ENCODE results near the gene RASSF3.

The RASSF3 gene, protein sequence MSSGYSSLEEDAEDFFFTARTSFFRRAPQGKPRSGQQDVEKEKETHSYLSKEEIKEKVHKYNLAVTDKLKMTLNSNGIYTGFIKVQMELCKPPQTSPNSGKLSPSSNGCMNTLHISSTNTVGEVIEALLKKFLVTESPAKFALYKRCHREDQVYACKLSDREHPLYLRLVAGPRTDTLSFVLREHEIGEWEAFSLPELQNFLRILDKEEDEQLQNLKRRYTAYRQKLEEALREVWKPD

DNA sequence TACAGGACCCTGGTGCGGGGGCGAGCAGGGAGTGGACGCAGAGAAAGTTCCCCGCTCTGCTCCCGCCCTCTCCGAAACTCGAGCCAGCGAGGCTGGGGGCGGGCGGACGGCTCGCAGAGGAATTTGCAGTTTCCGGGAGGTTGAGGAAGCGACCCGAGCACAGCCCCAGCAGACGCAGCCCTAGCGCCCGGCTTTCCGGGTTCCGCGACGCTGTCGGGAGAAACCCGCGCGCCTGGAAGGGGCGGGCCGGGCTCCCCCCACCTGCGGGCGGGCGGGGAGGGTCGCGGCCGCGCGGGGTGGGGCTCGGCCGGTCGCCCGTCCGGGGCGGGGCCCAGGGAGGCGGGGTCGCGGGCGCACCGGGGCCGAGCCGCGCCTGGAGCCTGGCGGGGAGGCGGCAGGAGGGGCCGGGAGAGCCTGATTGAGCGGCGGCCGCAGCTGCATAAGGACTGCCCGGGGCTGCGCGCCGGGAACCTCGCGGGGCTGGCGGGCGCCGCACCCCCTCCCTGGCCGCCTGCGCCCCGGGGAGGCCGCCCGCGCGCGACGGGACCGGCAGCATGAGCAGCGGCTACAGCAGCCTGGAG is at the start of gene RASSF3:
Gene RASSF3, plus strand, starts transcription at position 417 of the 581 bp plus-strand sequence. Its CDS starts 138 bp downstream, at position 555.
- Mint-ChIP-seq H3K4me1 (peaks cover 42% of the 10 kb centered on the region), H3K36me3 (peaks cover 32% of the 10 kb centered on the region), H3K27me3 (no peaks in the 10 kb centered on the region), H3K9me3 (no peaks in the 10 kb centered on the region), H3K27ac (peak within 1 kb of the TSS; percentile 97), H3K4me3 (peak within 1 kb of the TSS; percentile 98)
- peak; percentile 88 for DNase-seq
- CTCF ChIA-PET, result interaction anchor here (1.4 to 1.9 kb wide), 3 partner anchors 82 to 90 kb away, joined by 5 to 11 read pairs (median 6); no protein-coding TSS in a partner anchor

- no peaks in the 10 kb centered on the region for H3K4me1 Mint-ChIP-seq
- H3K27ac Mint-ChIP-seq, result no peak overlapping the region
- H3K9me3 Mint-ChIP-seq, result no peaks in the 10 kb centered on the region
- H3K27me3 Mint-ChIP-seq, result peaks cover 16% of the 10 kb centered on the region
- no peak overlapping the region for H3K4me3 Mint-ChIP-seq
- no peaks in the 10 kb centered on the region for H3K36me3 Mint-ChIP-seq
- no peak for DNase-seq
- CTCF ChIA-PET, result interaction anchor here (0.7 to 2.2 kb wide), 2 partner anchors 12 to 136 kb away, joined by 3 to 7 read pairs; no protein-coding TSS in a partner anchor
These were observed 48.8 kb upstream of the RASSF3 start for GRCh38 chr12:64561302-64562136.

- H3K36me3 Mint-ChIP-seq, result no peaks in the 10 kb centered on the region
- CTCF ChIA-PET, result interaction anchor here (0.9 to 1.1 kb wide), 2 partner anchors 134 to 217 kb away, joined by 3 read pairs; no protein-coding TSS in a partner anchor
- H3K27ac Mint-ChIP-seq, result no peak overlapping the region
These were observed 44.2 kb upstream of the RASSF3 start for GRCh38 chr12:64566122-64566521.

GRCh38 chr12:64566831-64567517 is 43.3 kb upstream of the RASSF3 start:
- Mint-ChIP-seq H3K27me3 (no peaks in the 10 kb centered on the region), H3K9me3 (no peaks in the 10 kb centered on the region), H3K4me1 (peaks cover 36% of the 10 kb centered on the region), H3K4me3 (no peak overlapping the region), H3K27ac (no peak overlapping the region), H3K36me3 (no peaks in the 10 kb centered on the region)
- CTCF ChIA-PET, result interaction anchor here (1.1 kb wide), 1 partner anchor 134 kb away, joined by 3 read pairs; no protein-coding TSS in a partner anchor
- DNase-seq, result no peak

More at GRCh38 chr12:64566122-64566521, 44.2 kb upstream of the RASSF3 start:
- H3K27me3 Mint-ChIP-seq, result no peaks in the 10 kb centered on the region
- no peaks in the 10 kb centered on the region for H3K9me3 Mint-ChIP-seq
- no peak overlapping the region for H3K4me3 Mint-ChIP-seq
- peaks cover 28% of the 10 kb centered on the region for H3K4me1 Mint-ChIP-seq
- no peak for DNase-seq

- Mint-ChIP-seq H3K9me3 (no peaks in the 10 kb centered on the region), H3K4me1 (peaks cover 37% of the 10 kb centered on the region), H3K4me3 (no peak overlapping the region), H3K36me3 (no peaks in the 10 kb centered on the region), H3K27me3 (no peaks in the 10 kb centered on the region), H3K27ac (no peak overlapping the region)
- CTCF ChIA-PET, result no interaction called here
- no peak for DNase-seq
These were observed 42.7 kb upstream of the RASSF3 start for GRCh38 chr12:64567570-64567969.

- no peak for DNase-seq
- Mint-ChIP-seq H3K9me3 (no peaks in the 10 kb centered on the region), H3K36me3 (no peaks in the 10 kb centered on the region), H3K4me1 (peaks cover 37% of the 10 kb centered on the region), H3K27me3 (no peaks in the 10 kb centered on the region), H3K4me3 (no peak overlapping the region), H3K27ac (no peak overlapping the region)
- CTCF ChIA-PET, result no interaction called here
These were observed 42.0 kb upstream of the RASSF3 start for GRCh38 chr12:64568298-64568697.

DNA sequence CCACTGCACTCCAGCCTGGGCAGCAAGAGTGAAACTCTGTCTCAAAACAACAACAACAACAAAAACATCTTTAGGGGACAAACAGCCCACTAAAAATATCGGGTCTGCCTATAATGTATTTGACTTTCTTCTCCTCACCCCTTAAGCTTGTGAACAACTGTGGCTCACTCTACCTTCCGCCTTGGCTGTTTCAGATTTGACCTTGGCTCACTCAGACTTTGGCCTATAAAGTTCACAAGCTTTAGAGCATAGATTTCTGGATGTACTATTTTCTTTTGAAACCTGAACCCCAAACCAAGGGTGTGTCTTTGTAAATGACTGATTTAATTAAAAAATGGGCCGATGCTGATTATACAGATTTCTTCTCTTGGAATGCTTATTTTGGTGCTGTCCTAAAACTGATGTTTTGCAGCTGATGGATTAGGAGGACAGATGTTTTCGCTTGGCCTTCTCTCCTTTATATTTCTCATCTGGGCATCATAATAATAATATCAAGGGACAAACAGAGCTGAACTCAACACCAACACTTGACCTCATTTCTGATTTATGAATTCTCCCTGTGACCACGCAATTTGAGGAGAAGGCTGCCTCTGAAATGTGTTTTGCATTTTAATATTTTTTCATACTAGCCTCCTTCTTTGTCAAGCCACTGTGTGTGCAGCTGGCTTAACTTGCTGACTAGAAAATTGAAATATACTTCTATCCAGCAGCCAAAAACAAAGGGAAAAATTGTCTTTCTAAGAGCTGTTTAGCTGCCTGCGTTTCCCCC is 40.2 kb upstream of the RASSF3 start:
- CTCF ChIA-PET, result interaction anchor here (1.0 to 1.9 kb wide), 2 partner anchors 10 to 21 kb away, joined by 3 to 5 read pairs; no protein-coding TSS in a partner anchor
- H3K4me3 Mint-ChIP-seq, result no peak overlapping the region
- H3K9me3 Mint-ChIP-seq, result peaks cover 6% of the 10 kb centered on the region
- no peak overlapping the region for H3K27ac Mint-ChIP-seq
- H3K36me3 Mint-ChIP-seq, result no peaks in the 10 kb centered on the region
- no peak for DNase-seq
- peaks cover 37% of the 10 kb centered on the region for H3K4me1 Mint-ChIP-seq
- no peaks in the 10 kb centered on the region for H3K27me3 Mint-ChIP-seq

GRCh38 chr12:64571411-64571810 is 38.9 kb upstream of the RASSF3 start:
- Mint-ChIP-seq H3K36me3 (no peaks in the 10 kb centered on the region), H3K9me3 (peaks cover 8% of the 10 kb centered on the region), H3K27me3 (no peaks in the 10 kb centered on the region), H3K4me3 (no peak overlapping the region), H3K4me1 (peaks cover 37% of the 10 kb centered on the region), H3K27ac (no peak overlapping the region)
- peak; percentile 33 for DNase-seq
- CTCF ChIA-PET, result no interaction called here

DNA sequence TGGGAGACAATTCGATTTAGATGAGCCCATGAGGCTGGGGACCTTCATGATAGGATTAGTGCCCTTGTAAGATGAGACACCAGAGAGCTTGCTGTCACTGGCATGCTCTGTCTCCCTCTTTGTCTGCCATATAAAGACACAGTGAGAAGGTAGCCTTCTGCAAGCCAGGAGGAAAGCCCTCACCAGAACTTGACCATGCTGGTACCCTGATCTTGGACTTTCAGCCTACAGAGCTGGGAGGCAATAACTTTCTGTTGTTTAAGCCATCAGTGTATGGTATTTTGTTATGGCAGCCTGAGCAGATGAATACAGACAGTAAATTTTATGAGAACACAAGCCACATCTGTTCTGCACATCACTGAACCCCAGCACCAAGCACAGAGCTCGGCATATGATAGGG is 38.1 kb upstream of the RASSF3 start:
- Mint-ChIP-seq H3K36me3 (no peaks in the 10 kb centered on the region), H3K4me3 (no peak overlapping the region), H3K27ac (no peak overlapping the region), H3K4me1 (peaks cover 30% of the 10 kb centered on the region), H3K27me3 (no peaks in the 10 kb centered on the region), H3K9me3 (peaks cover 8% of the 10 kb centered on the region)
- DNase-seq, result no peak
- CTCF ChIA-PET, result interaction anchor here (1.1 kb wide), 1 partner anchor 13 kb away, joined by 3 read pairs; no protein-coding TSS in a partner anchor

- no peak for DNase-seq
- CTCF ChIA-PET, result interaction anchor here (1.3 kb wide), 1 partner anchor 25 kb away, joined by 5 read pairs; no protein-coding TSS in a partner anchor
These were observed 35.5 kb upstream of the RASSF3 start for GRCh38 chr12:64574837-64575236.

DNA sequence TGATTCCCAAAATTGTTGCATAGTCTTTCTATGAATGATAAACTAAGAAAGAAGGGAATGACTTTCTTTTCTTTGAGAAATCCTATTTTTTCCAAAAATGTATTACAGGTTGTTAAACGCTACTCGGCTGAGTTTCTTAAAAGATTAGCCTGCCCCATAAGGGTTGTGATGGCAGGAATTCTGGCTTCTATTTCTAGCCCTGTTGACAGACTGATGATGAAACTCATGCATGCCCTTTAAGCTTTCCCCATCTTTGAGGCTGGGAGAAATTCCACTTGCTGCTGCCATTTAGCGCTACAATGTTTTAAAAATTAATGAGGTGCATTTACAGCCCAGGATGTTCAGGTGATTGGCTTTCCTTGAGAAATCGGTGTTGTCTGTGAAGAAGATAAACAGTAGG is 33.2 kb upstream of the RASSF3 start:
- no peak overlapping the region for H3K27ac Mint-ChIP-seq
- H3K4me3 Mint-ChIP-seq, result no peak overlapping the region
- no peak for DNase-seq
- CTCF ChIA-PET, result no interaction called here
- H3K4me1 Mint-ChIP-seq, result peaks cover under 1% of the 10 kb centered on the region
- H3K9me3 Mint-ChIP-seq, result peaks cover 8% of the 10 kb centered on the region
- H3K36me3 Mint-ChIP-seq, result no peaks in the 10 kb centered on the region
- peaks cover 9% of the 10 kb centered on the region for H3K27me3 Mint-ChIP-seq

More at GRCh38 chr12:64574837-64575236, 35.5 kb upstream of the RASSF3 start:
- Mint-ChIP-seq H3K4me3 (no peak overlapping the region), H3K4me1 (peaks cover 10% of the 10 kb centered on the region), H3K36me3 (no peaks in the 10 kb centered on the region), H3K9me3 (peaks cover 8% of the 10 kb centered on the region), H3K27ac (no peak overlapping the region), H3K27me3 (peaks cover 4% of the 10 kb centered on the region)

DNA sequence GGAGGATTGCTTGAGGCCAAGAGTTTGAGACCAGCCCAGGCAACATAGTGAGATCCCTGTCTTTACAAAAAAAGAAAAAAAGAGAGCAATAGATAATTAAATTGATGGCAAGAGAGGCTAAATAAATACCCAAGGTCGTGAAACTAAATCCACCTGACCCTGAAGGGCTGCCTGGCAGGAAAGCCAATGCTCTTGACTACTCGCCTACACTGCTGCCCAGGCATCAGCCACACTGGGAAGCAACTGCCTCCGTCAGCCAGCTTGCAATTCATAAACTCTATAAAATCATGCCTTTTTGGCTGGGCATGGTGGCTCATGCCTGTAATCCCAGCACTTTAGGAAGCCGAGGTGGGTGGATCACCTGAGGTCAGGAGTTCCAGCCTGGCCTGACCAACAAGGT is 31.7 kb upstream of the RASSF3 start:
- Mint-ChIP-seq H3K4me1 (peaks cover 9% of the 10 kb centered on the region), H3K27ac (no peak overlapping the region), H3K4me3 (no peak overlapping the region), H3K9me3 (peaks cover 8% of the 10 kb centered on the region), H3K27me3 (peaks cover 12% of the 10 kb centered on the region), H3K36me3 (no peaks in the 10 kb centered on the region)
- CTCF ChIA-PET, result no interaction called here
- no peak for DNase-seq

DNA sequence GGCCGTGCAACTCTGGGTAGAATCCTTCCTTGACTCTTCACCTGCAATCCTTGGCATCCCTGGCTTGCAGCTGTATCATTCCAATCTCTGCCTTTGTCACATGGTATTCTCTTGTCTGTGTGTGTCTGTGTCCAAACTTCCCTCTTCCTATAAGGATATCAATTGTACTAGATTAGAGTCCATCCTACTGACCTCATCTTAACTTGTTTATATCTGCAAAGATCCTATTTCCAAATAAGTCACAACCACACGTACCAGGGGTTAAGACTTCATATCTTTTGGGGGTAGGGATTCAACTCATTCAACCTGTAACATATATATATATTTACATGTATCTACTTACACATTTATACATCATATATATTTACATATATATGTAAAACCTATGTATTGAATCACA is 29.6 kb upstream of the RASSF3 start:
- H3K4me1 Mint-ChIP-seq, result peaks cover 22% of the 10 kb centered on the region

More for the DNA sequence above, 29.6 kb upstream of the RASSF3 start:
- H3K9me3 Mint-ChIP-seq, result no peaks in the 10 kb centered on the region
- H3K4me3 Mint-ChIP-seq, result no peak overlapping the region
- DNase-seq, result no peak
- H3K27me3 Mint-ChIP-seq, result peaks cover 12% of the 10 kb centered on the region
- CTCF ChIA-PET, result interaction anchor here (1.4 kb wide), 1 partner anchor 11 kb away, joined by 3 read pairs; no protein-coding TSS in a partner anchor
- no peak overlapping the region for H3K27ac Mint-ChIP-seq
- H3K36me3 Mint-ChIP-seq, result no peaks in the 10 kb centered on the region
